SK-N-SH (cell line): ENCODE measurements around the gene MISFA.

Experiments used
- CTCF ChIP-seq: fragments of 200-600 bp; sonication (generic); IDR thresholded peaks from 2 replicates; pipeline ENCODE4 v1.6.1; 2017; ENCODE audit warnings: antibody characterized with exemption, mild to moderate bottlenecking, moderate library complexity
- EP300 ChIP-seq, 2 experiments: IDR thresholded peaks; 2 replicates each; pipeline versions ENCODE4 v1.4.0 to v1.6.1; 2012; ENCODE audit warnings: borderline replicate concordance in 1 of 2, low read depth in 1 of 2, low read length in 1 of 2
- EZH2phosphoT487 ChIP-seq: fragments of 200-600 bp; sonication (generic); IDR thresholded peaks from 2 replicates; pipeline ENCODE4 v1.6.1; 2017; ENCODE audit warnings: low read depth, mixed run types, mild to moderate bottlenecking, antibody characterized with exemption, moderate library complexity, borderline replicate concordance
- IRF3 ChIP-seq: fragments of 150-350 bp; IDR thresholded peaks from 2 replicates; pipeline ENCODE4 v1.6.1; 2016; ENCODE audit warnings: mild to moderate bottlenecking, low read depth, low read length
- MXI1 ChIP-seq: IDR thresholded peaks from 2 replicates; pipeline ENCODE4 v1.6.1; 2012; ENCODE audit warnings: mild to moderate bottlenecking, low read depth, low read length, improper control_type of control experiment
- NFIC ChIP-seq: IDR thresholded peaks from 2 replicates; pipeline ENCODE4 v1.4.0; 2012; ENCODE audit warnings: borderline replicate concordance
- POLR2AphosphoS5 ChIP-seq: IDR thresholded peaks from 2 replicates; pipeline ENCODE4 v1.6.1; 2012; ENCODE audit warnings: low read depth, low read length
- RCOR1 ChIP-seq: fragments of 150-350 bp; IDR thresholded peaks from 2 replicates; pipeline ENCODE4 v1.6.1; 2017; ENCODE audit warnings: antibody characterized with exemption, low read length
- REST ChIP-seq: IDR thresholded peaks from 2 replicates; pipeline ENCODE4 v1.6.1; 2012; ENCODE audit warnings: mild to moderate bottlenecking, low read depth, low read length, moderate library complexity
- RXRA ChIP-seq: IDR thresholded peaks from 2 replicates; pipeline ENCODE4 v1.4.0; 2012; ENCODE audit warnings: low read depth, mild to moderate bottlenecking, borderline replicate concordance
- TCF12 ChIP-seq: IDR thresholded peaks from 2 replicates; pipeline ENCODE4 v1.4.0; 2012
- YY1 ChIP-seq: IDR thresholded peaks from 2 replicates; pipeline ENCODE4 v1.4.0; 2012; ENCODE audit warnings: low read depth, mild to moderate bottlenecking
- TF ChIP-seq, protein P1 (sequence below): IDR thresholded peaks from 2 replicates; pipeline ENCODE4 v1.4.0; 2012; ENCODE audit warnings: low read depth

- no peak for TF ChIP-seq CTCF
- no peak for TF ChIP-seq RXRA
- TF ChIP-seq EZH2phosphoT487 = no peak
- no peak for TF ChIP-seq POLR2AphosphoS5
- TF ChIP-seq EP300 (IDR thresholded peaks at IDR 0.05; ENCODE audit: borderline replicate concordance in 1 of 2, low read depth in 1 of 2, low read length in 1 of 2) = no peak
- no peak for TF ChIP-seq REST
- TF ChIP-seq, protein P1, sequence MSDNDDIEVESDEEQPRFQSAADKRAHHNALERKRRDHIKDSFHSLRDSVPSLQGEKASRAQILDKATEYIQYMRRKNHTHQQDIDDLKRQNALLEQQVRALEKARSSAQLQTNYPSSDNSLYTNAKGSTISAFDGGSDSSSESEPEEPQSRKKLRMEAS = no peak
- no peak for TF ChIP-seq RCOR1
- no peak for TF ChIP-seq TCF12
- TF ChIP-seq NFIC = no peak
- no peak for TF ChIP-seq MXI1
- TF ChIP-seq IRF3 = no peak
- TF ChIP-seq YY1 = no peak
Measured at GRCh38 chr11:18575361-18575760, 24.2 kb upstream of the MISFA start.
